H1 (cell line): ENCODE results near the gene ZFAND4. TPM values are rescaled to one million over a fixed set of nuclear protein-coding genes. Genes with fewer than 3 reads are reported as not detected.

ENCODE experiments used
- CTCF ChIA-PET: fragments of 300-600 bp; sonication (Branson Sonifier 250); formaldehyde crosslinking; loops from one replicate; lab custom pipeline; 2021; ENCODE audit not compliant: partially characterized antibody; lab: Charles Lee
- POLR2A ChIA-PET: fragments of 300-600 bp; sonication (Branson Sonifier 250); formaldehyde crosslinking; loops from one replicate; lab custom pipeline; 2021; ENCODE audit warnings: inconsistent platforms; ENCODE audit not compliant: partially characterized antibody; lab: Charles Lee
- DNase-seq, 2 experiments: peaks; one replicate each; pipeline versions ENCODE4 v3.0.0 to v3.0.0-alpha.2; 2010 to 2022; ENCODE audit warnings: low spot score in 2 of 2, low read depth in 1 of 2, mixed read lengths in 1 of 2
- FAIRE-seq: peaks from 2 replicates; lab custom pipeline; 2011; peaks lifted over from hg19 to GRCh38; lab: Jason Lieb, UNC
- H2AFZ ChIP-seq: 2 replicates; pipeline ENCODE4 v1.8.1; 2012; ENCODE audit warnings: low read length, inconsistent platforms
- H2AK5ac ChIP-seq: 2 replicates; pipeline ENCODE4 v1.6.1; 2013; ENCODE audit warnings: low read depth, low read length
- H2BK120ac ChIP-seq: replicated peaks from 2 replicates; pipeline ENCODE3; 2013; ENCODE audit warnings: low read depth, low read length, inconsistent platforms
- H2BK12ac ChIP-seq: 2 replicates; pipeline ENCODE4 v1.6.1; 2013; ENCODE audit warnings: low read depth, low read length
- H2BK15ac ChIP-seq: 2 replicates; pipeline ENCODE4 v1.6.1; 2013; ENCODE audit warnings: low read length
- H2BK20ac ChIP-seq: 2 replicates; pipeline ENCODE4 v1.6.1; 2013; ENCODE audit warnings: low read length
- H2BK5ac ChIP-seq: 2 replicates; pipeline ENCODE4 v1.6.1; 2013; ENCODE audit warnings: low read depth, low read length
- H3K14ac ChIP-seq: 2 replicates; pipeline ENCODE4 v1.6.1; 2013; ENCODE audit warnings: inconsistent platforms; ENCODE audit not compliant: insufficient read length
- H3K18ac ChIP-seq: 2 replicates; pipeline ENCODE4 v1.6.1; 2013; ENCODE audit warnings: low read length; ENCODE audit errors: extremely low read depth
- H3K23ac ChIP-seq: 2 replicates; pipeline ENCODE4 v1.6.1; 2013; ENCODE audit warnings: inconsistent platforms; ENCODE audit not compliant: insufficient read length
- H3K23me2 ChIP-seq: 2 replicates; pipeline ENCODE4 v1.6.1; 2013; ENCODE audit warnings: low read depth, low read length
- H3K27ac ChIP-seq: 2 replicates; pipeline ENCODE4 v1.6.1; 2011; ENCODE audit warnings: low read depth, low read length, inconsistent platforms
- H3K27me3 ChIP-seq, 4 experiments: replicated peaks in 1 of 4; 1 replicate in 1 of 4; 2 replicates in 3 of 4; pipeline versions ENCODE4 v1.6.1 to v1.8.1; 2011 to 2013; ENCODE audit warnings: low read length in 3 of 4, mild to moderate bottlenecking in 3 of 4, inconsistent platforms in 2 of 4, mixed read lengths in 2 of 4, moderate library complexity in 1 of 4; ENCODE audit not compliant: control insufficient read depth in 3 of 4, insufficient read depth in 3 of 4; ENCODE audit errors: extremely low read depth in 1 of 4
- H3K36me3 ChIP-seq, 4 experiments: 2 replicates each; pipeline versions ENCODE4 v1.6.1 to v1.8.1; 2011 to 2013; ENCODE audit warnings: mild to moderate bottlenecking in 4 of 4, low read length in 3 of 4, moderate library complexity in 2 of 4, control low read depth in 1 of 4, inconsistent platforms in 1 of 4; ENCODE audit not compliant: insufficient read depth in 4 of 4, control insufficient read depth in 2 of 4
- H3K4ac ChIP-seq: replicated peaks from 2 replicates; pipeline ENCODE3; 2013; ENCODE audit warnings: low read length, low read depth, mixed read lengths, inconsistent platforms; ENCODE audit not compliant: insufficient read length
- H3K4me1 ChIP-seq, 4 experiments: replicated peaks in 1 of 4; 1 replicate in 1 of 4; 2 replicates in 3 of 4; pipeline versions ENCODE4 v1.6.1 to v1.8.1; 2011 to 2013; ENCODE audit warnings: low read length in 3 of 4, inconsistent platforms in 2 of 4, mixed read lengths in 1 of 4; ENCODE audit not compliant: insufficient read depth in 4 of 4, control insufficient read depth in 3 of 4
- H3K4me2 ChIP-seq, 2 experiments: 2 replicates each; pipeline versions ENCODE4 v1.6.1 to v1.8.1; 2011 to 2013; ENCODE audit warnings: low read depth in 2 of 2, low read length in 2 of 2, control low read depth in 1 of 2, inconsistent platforms in 1 of 2, mild to moderate bottlenecking in 1 of 2; ENCODE audit not compliant: insufficient read depth in 1 of 2
- H3K4me3 ChIP-seq, 4 experiments: fragments of 200-600, 300-600 bp in 1 of 4; sonication (generic), shearing (Covaris generic), sonication (Bioruptor Twin) in 1 of 4; 2 replicates each; pipeline versions ENCODE4 v1.5.1 to v1.8.1; 2011 to 2016; ENCODE audit warnings: low read length in 4 of 4, low read depth in 3 of 4, control low read depth in 2 of 4, inconsistent platforms in 2 of 4, mild to moderate bottlenecking in 2 of 4, mixed read lengths in 1 of 4, moderate library complexity in 1 of 4; ENCODE audit not compliant: insufficient read depth in 2 of 4; ENCODE audit errors: extremely low read depth in 1 of 4
- H3K56ac ChIP-seq: replicated peaks from 2 replicates; pipeline ENCODE3; 2013; ENCODE audit warnings: low read depth, mild to moderate bottlenecking, mixed read lengths, low read length, inconsistent platforms; ENCODE audit not compliant: insufficient read length
- H3K79me1 ChIP-seq: 2 replicates; pipeline ENCODE4 v1.6.1; 2013; ENCODE audit warnings: low read depth, low read length, control low read depth
- H3K79me2 ChIP-seq, 2 experiments: 2 replicates each; pipeline versions ENCODE4 v1.6.1 to v1.8.1; 2012 to 2013; ENCODE audit warnings: low read length in 2 of 2, mild to moderate bottlenecking in 2 of 2, inconsistent platforms in 1 of 2; ENCODE audit not compliant: insufficient read depth in 2 of 2, control insufficient read depth in 1 of 2
- H3K9ac ChIP-seq, 4 experiments: replicated peaks in 1 of 4; 1 replicate in 1 of 4; 2 replicates in 3 of 4; pipeline versions ENCODE4 v1.6.1 to v1.8.1; 2011 to 2013; ENCODE audit warnings: low read depth in 3 of 4, low read length in 3 of 4, control low read depth in 2 of 4, mild to moderate bottlenecking in 2 of 4, moderate library complexity in 2 of 4, inconsistent platforms in 1 of 4; ENCODE audit errors: extremely low read depth in 1 of 4
- H3K9me3 ChIP-seq, 2 experiments: 2 replicates each; pipeline versions ENCODE4 v1.6.1 to v1.8.1; 2012 to 2013; ENCODE audit warnings: mild to moderate bottlenecking in 2 of 2, moderate library complexity in 2 of 2, control low read depth in 1 of 2, inconsistent platforms in 1 of 2, low read depth in 1 of 2, low read length in 1 of 2, mixed read lengths in 1 of 2; ENCODE audit not compliant: insufficient read depth in 2 of 2
- H4K20me1 ChIP-seq, 2 experiments: replicated peaks in 1 of 2; 2 replicates each; pipeline versions ENCODE3 to v1.8.1; 2011 to 2013; ENCODE audit warnings: inconsistent platforms in 2 of 2, low read length in 2 of 2, mild to moderate bottlenecking in 1 of 2; ENCODE audit not compliant: insufficient read depth in 2 of 2, control insufficient read depth in 1 of 2
- H4K5ac ChIP-seq: 2 replicates; pipeline ENCODE4 v1.6.1; 2013; ENCODE audit warnings: low read length, low read depth, mixed read lengths, inconsistent platforms; ENCODE audit not compliant: insufficient read length
- H4K8ac ChIP-seq: 2 replicates; pipeline ENCODE4 v1.8.0; 2013; ENCODE audit warnings: mild to moderate bottlenecking, moderate library complexity, low read length, inconsistent platforms; ENCODE audit not compliant: insufficient read depth; ENCODE audit errors: extremely low read depth
- H4K91ac ChIP-seq: replicated peaks from 2 replicates; pipeline ENCODE3; 2013; ENCODE audit warnings: low read length, mixed read lengths, inconsistent platforms; ENCODE audit not compliant: insufficient read length
- BACH1 ChIP-seq: IDR thresholded peaks from 2 replicates; pipeline ENCODE4 v1.6.1; 2012; ENCODE audit warnings: low read length, improper control_type of control experiment
- E2F6 ChIP-seq: IDR thresholded peaks from 2 replicates; pipeline ENCODE4 v1.6.1; 2012; ENCODE audit warnings: inconsistent platforms
- EP300 ChIP-seq, 2 experiments: IDR thresholded peaks; 1 replicate in 1 of 2; 2 replicates in 1 of 2; pipeline ENCODE4 v1.6.1; 2011 to 2012; ENCODE audit warnings: low read depth in 2 of 2, low read length in 2 of 2, mild to moderate bottlenecking in 2 of 2, borderline replicate concordance in 1 of 2, inconsistent platforms in 1 of 2, moderate library complexity in 1 of 2
- MAFK ChIP-seq: IDR thresholded peaks from 2 replicates; pipeline ENCODE4 v1.6.1; 2012; ENCODE audit warnings: low read depth, mild to moderate bottlenecking, improper control_type of control experiment, low read length
- RAD21 ChIP-seq, 2 experiments: IDR thresholded peaks in 1 of 2; conservative IDR thresholded peaks in 1 of 2; 2 replicates each; pipeline ENCODE4 v1.6.1; 2011; ENCODE audit warnings: low read depth in 2 of 2, low read length in 2 of 2, improper control_type of control experiment in 1 of 2, inconsistent platforms in 1 of 2, mild to moderate bottlenecking in 1 of 2, moderate library complexity in 1 of 2
- RBBP5 ChIP-seq: IDR thresholded peaks from 2 replicates; pipeline ENCODE4 v1.7.1; 2012; ENCODE audit warnings: low read depth, mild to moderate bottlenecking, inconsistent platforms, low read length, moderate library complexity, borderline replicate concordance
- RNF2 ChIP-seq: fragments of 200-900, 300-1000 bp; sonication (generic); IDR thresholded peaks from 2 replicates; pipeline ENCODE4 v1.7.1; 2016; ENCODE audit warnings: borderline replicate concordance, low read depth, mild to moderate bottlenecking, antibody characterized with exemption, low read length; ENCODE audit not compliant: poor library complexity, severe bottlenecking; ENCODE audit errors: missing control alignments
- SP1 ChIP-seq: IDR thresholded peaks from 2 replicates; pipeline ENCODE4 v1.6.1; 2011; ENCODE audit warnings: low read depth, low read length
- SRF ChIP-seq: IDR thresholded peaks from 2 replicates; pipeline ENCODE4 v1.6.1; 2011; ENCODE audit warnings: mild to moderate bottlenecking, low read depth, low read length, moderate library complexity
- WGBS, 2 experiments: shearing (Covaris generic) in 1 of 2; methylation state at CpG; one replicate each; pipeline versions ENCODE4 v1.1.6 to v1.1.7; 2013 to 2015; ENCODE audit warnings: low lambda C conversion rate in 2 of 2, mixed read lengths in 2 of 2, inconsistent platforms in 1 of 2, low coverage in 1 of 2, missing lambda C conversion rate in 1 of 2; ENCODE audit not compliant: insufficient replicate concordance in 2 of 2, insufficient coverage in 1 of 2, insufficient read length in 1 of 2; ENCODE audit errors: extremely low coverage in 1 of 2, missing lambda C conversion rate in 1 of 2; 5-methylcytosine and 5-hydroxymethylcytosine counted together
- polyA plus RNA-seq, 7 experiments: library from polyadenylated mRNA; depleted of rRNA in 3 of 7; stranded (reverse) in 5 of 7; unstranded in 2 of 7; fragments of >200 nt in 5 of 7; fragments of 200-250 nt in 2 of 7; gene quantifications; 1 replicate in 5 of 7; 2 replicates in 1 of 7; 4 replicates in 1 of 7; pipeline versions ENCODE4 v1.2.1 to v1.2.3, GENCODE V29; 2011 to 2013; ENCODE audit warnings: missing spikeins in 2 of 7, mixed read lengths in 2 of 7
- total RNA-seq: library from RNA; stranded (reverse); fragmentation: NEBNext Ultra II Directional; extraction: Animal tissue kit (Norgen Biotek cat#: 25700); gene quantifications from 2 replicates; pipeline ENCODE4 v1.2.1, GENCODE V29; 2021

ZFAND4 gene
- total and polyA plus RNA-seq, 2 of the 8 experiments (the other 6 are each of a cell fraction or from before 2014, with no cell fraction given): 2.8 to 17.8 TPM

- no peak overlapping the region for H2AFZ ChIP-seq
- no peak overlapping the region for H3K18ac ChIP-seq
- no peak overlapping the region for H2BK120ac ChIP-seq
- no peak overlapping the region for H4K5ac ChIP-seq
- no peak overlapping the region for H2BK20ac ChIP-seq
- no peaks in the 10 kb centered on the region for H3K23me2 ChIP-seq
- H2BK12ac ChIP-seq: no peak overlapping the region
- H3K79me2 ChIP-seq: no peaks in the 10 kb centered on the region
- no peak overlapping the region for H3K4ac ChIP-seq
- H3K4me2 ChIP-seq: no peak overlapping the region
- no peak for FAIRE-seq
- no peaks in the 10 kb centered on the region for H3K27me3 ChIP-seq
- POLR2A ChIA-PET: interaction anchor here (1.0 to 1.4 kb wide), 2 partner anchors 13 to 19 kb away, joined by 3 read pairs; no protein-coding TSS in a partner anchor
- no peak overlapping the region for H4K8ac ChIP-seq
- H4K91ac ChIP-seq: no peak overlapping the region
- no peaks in the 10 kb centered on the region for H3K9me3 ChIP-seq
- peaks cover 0 to 2% (median 0%) of the 10 kb centered on the region in 4 experiments; a peak in 1 of 7 replicates for H3K4me1 ChIP-seq
- H3K23ac ChIP-seq: no peak overlapping the region
- DNase-seq: no peak
- no peaks in the 10 kb centered on the region for H4K20me1 ChIP-seq
- H2BK15ac ChIP-seq: no peak overlapping the region
- no peak overlapping the region for H3K27ac ChIP-seq
- CTCF ChIA-PET: interaction anchor here (1.0 kb wide), 1 partner anchor 28 kb away, joined by 4 read pairs; no protein-coding TSS in a partner anchor
- H3K36me3 ChIP-seq: peaks cover 0 to 2% (median 0%) of the 10 kb centered on the region in 4 experiments; a peak in 2 of 8 replicates
- H3K56ac ChIP-seq: peak overlapping the region; percentile 46
- H2BK5ac ChIP-seq: no peak overlapping the region
- no peak overlapping the region for H3K9ac ChIP-seq
- H3K4me3 ChIP-seq: no peak overlapping the region
- WGBS, 2 experiments: 83% methylated on average over 1 of the region's 1 CpG; no CpG with 5 or more reads in 1 of the 2 experiments
- no peak overlapping the region for H3K14ac ChIP-seq
- no peak overlapping the region for H2AK5ac ChIP-seq
- H3K79me1 ChIP-seq: no peaks in the 10 kb centered on the region
- TF ChIP-seq BACH1: no peak
- TF ChIP-seq RBBP5: no peak
- no peak for TF ChIP-seq EP300 (IDR thresholded peaks at IDR 0.05; ENCODE audit: borderline replicate concordance in 1 of 2, low read depth in 2 of 2, low read length in 2 of 2)
- TF ChIP-seq SRF: no peak
- no peak for TF ChIP-seq E2F6
- no peak for TF ChIP-seq SP1
- TF ChIP-seq MAFK: no peak
- TF ChIP-seq RNF2: no peak
- TF ChIP-seq RAD21 (IDR thresholded peaks at IDR 0.05 in 1 of 2, conservative IDR thresholded peaks at IDR 0.05 in 1 of 2; ENCODE audit: low read depth in 2 of 2, low read length in 2 of 2): no peak
Measured at GRCh38 chr10:45608052-45608451, 64.5 kb downstream of the ZFAND4 start.
